ENCODE data around the gene IFNL1. TPM values are rescaled to one million over a fixed set of nuclear protein-coding genes. Genes with fewer than 3 reads are reported as not detected.

IFNL1 gene
- total RNA-seq, 1 experiment from 2014 or later: not detected

DNA sequence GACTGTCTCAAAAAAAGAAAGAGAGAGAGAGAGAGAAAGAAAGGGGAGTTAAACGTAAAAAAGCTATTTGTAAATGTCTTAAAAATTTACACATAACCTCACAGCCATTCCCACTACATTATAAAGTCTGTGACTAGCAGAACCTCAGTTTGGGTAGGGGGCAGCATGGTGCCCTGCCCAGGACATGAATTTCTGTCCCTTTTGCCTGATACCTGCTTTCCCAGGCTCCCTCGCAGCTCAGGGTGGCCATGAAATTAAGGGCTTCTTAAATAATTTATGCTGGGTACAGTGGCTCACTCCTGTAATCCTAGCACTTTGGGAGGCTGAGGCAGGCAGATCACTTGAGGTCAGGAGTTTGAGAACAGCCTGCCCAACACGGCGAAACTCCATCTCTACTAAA lies 4.8 kb downstream of the IFNL1 start:
- no peaks in the 10 kb centered on the region; the same call in 1 of the 2 replicates for H3K36me3 ChIP-seq (ENCODE audit: control insufficient read depth, insufficient read depth, low read length)
- no peaks in the 10 kb centered on the region for H3K27me3 Mint-ChIP-seq (ENCODE audit: insufficient read depth, unreplicated experiment)
- BruUV-seq (replicated peaks): no TSS peak
- POLR2A ChIA-PET: no interaction called here
- no peaks in the 10 kb centered on the region for H3K27me3 ChIP-seq (replicated peaks; ENCODE audit: control insufficient read depth, insufficient read depth, low read length)
- intact Hi-C loops (cut with micrococcal nuclease; ENCODE audit: unreplicated experiment): no loop called here
- H3K9me3 ChIP-seq: no peaks in the 10 kb centered on the region
- DNase-seq: peak in 1 of 2 experiments; percentile 8
- H3K4me1 Mint-ChIP-seq (ENCODE audit: low read depth, unreplicated experiment): peaks cover 65% of the 10 kb centered on the region
- peaks cover 62% of the 10 kb centered on the region for H3K4me1 ChIP-seq
- no peak overlapping the region for H3K4me3 Mint-ChIP-seq (ENCODE audit: unreplicated experiment)
- no peaks in the 10 kb centered on the region for H3K9me3 Mint-ChIP-seq (ENCODE audit: unreplicated experiment)
- H3K36me3 Mint-ChIP-seq (ENCODE audit: insufficient read depth, unreplicated experiment): peaks cover 30% of the 10 kb centered on the region
- TF ChIP-seq, protein P1, sequence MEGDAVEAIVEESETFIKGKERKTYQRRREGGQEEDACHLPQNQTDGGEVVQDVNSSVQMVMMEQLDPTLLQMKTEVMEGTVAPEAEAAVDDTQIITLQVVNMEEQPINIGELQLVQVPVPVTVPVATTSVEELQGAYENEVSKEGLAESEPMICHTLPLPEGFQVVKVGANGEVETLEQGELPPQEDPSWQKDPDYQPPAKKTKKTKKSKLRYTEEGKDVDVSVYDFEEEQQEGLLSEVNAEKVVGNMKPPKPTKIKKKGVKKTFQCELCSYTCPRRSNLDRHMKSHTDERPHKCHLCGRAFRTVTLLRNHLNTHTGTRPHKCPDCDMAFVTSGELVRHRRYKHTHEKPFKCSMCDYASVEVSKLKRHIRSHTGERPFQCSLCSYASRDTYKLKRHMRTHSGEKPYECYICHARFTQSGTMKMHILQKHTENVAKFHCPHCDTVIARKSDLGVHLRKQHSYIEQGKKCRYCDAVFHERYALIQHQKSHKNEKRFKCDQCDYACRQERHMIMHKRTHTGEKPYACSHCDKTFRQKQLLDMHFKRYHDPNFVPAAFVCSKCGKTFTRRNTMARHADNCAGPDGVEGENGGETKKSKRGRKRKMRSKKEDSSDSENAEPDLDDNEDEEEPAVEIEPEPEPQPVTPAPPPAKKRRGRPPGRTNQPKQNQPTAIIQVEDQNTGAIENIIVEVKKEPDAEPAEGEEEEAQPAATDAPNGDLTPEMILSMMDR (IDR thresholded peaks at IDR 0.05; ENCODE audit: insufficient read depth in 1 of 2, low read depth in 1 of 2, low read length in 1 of 2, severe bottlenecking in 1 of 2, unreplicated experiment in 1 of 2): no peak
- no peak overlapping the region for H3K4me3 ChIP-seq (ENCODE audit: low read depth, low read length)
- H3K27ac Mint-ChIP-seq (ENCODE audit: unreplicated experiment): peak overlapping the region; percentile 65
- CTCF ChIA-PET: interaction anchor here (0.7 kb wide), 1 partner anchor 147 kb away, joined by 5 read pairs; no protein-coding TSS in a partner anchor

DNA sequence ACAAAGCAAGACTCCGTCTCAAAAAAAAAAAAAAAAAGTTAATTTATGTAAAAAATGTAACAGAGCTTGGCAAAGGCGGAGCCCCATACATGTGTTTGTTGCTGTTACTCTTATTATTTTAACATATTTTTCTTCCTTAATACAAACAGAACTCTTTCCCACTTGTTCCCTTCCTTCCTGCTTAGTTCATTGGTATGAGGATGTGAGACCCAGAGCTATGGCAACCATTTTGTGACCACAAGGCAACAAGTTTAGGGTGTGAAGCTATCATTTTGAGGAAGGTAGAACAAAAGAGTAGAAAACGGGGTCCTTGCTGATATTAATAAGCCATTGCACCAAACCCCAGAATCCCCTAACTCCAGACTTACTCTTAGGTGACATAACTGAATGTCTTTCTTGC lies 5.4 kb downstream of the IFNL1 start:
- intact Hi-C loops (cut with micrococcal nuclease; ENCODE audit: unreplicated experiment): no loop called here
- H3K27me3 ChIP-seq (replicated peaks; ENCODE audit: control insufficient read depth, insufficient read depth, low read length): no peaks in the 10 kb centered on the region
- Mint-ChIP-seq H3K27me3 (ENCODE audit: insufficient read depth, unreplicated experiment) (no peaks in the 10 kb centered on the region), H3K4me1 (ENCODE audit: low read depth, unreplicated experiment) (peaks cover 65% of the 10 kb centered on the region), H3K4me3 (ENCODE audit: unreplicated experiment) (no peak overlapping the region), H3K36me3 (ENCODE audit: insufficient read depth, unreplicated experiment) (peaks cover 31% of the 10 kb centered on the region), H3K9me3 (ENCODE audit: unreplicated experiment) (no peaks in the 10 kb centered on the region), H3K27ac (ENCODE audit: unreplicated experiment) (no peak overlapping the region)
- BruUV-seq (replicated peaks): no TSS peak
- H3K4me3 ChIP-seq (ENCODE audit: low read depth, low read length): no peak overlapping the region
- ChIA-PET CTCF (interaction anchor here (0.7 kb wide), 1 partner anchor 148 kb away, joined by 5 read pairs; no protein-coding TSS in a partner anchor), POLR2A (no interaction called here)
- no peaks in the 10 kb centered on the region; the same call in 1 of the 2 replicates for H3K36me3 ChIP-seq (ENCODE audit: control insufficient read depth, insufficient read depth, low read length)
- H3K4me1 ChIP-seq: peaks cover 62% of the 10 kb centered on the region
- no peak for DNase-seq
- TF ChIP-seq, protein P1 (IDR thresholded peaks at IDR 0.05; ENCODE audit: insufficient read depth in 1 of 2, low read depth in 1 of 2, low read length in 1 of 2, severe bottlenecking in 1 of 2, unreplicated experiment in 1 of 2): no peak
- H3K9me3 ChIP-seq: no peaks in the 10 kb centered on the region

DNA sequence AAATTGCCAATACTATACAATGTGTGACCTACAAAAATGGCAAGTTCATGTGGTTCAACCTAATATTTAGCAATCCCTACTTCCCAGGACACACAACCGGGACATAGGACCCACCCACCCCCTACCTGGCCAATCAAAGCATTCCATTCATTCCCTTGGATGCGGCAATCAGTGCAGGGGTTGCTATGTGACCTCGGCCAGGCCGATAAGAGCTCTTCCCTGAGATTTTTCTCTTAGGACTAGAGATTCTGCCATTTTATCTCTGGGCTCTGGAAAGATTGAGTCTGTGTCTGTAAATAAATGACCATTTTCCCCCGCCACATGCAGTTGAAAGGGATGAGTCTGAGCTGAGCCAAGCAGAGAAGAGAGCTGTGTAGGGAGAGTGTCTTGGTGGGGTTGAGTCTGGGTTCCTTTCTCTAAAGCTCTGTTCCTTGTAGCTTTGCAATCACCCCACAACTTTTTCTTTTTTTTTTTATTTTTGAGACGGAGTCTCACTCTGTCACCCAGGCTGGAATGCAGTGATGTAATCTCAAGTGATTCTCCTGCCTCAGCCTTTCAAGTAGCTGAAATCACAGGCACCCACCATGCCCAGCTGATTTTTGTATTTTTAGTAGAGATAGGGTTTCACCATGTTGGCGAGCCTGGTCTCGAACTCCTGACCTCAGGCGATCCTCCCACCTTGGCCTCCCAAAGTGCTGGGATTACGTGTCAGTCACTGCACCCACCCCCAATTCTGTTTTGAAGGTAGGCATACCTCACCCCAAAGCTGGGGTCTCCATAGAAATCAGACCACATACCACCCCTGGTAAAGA lies 7.4 kb downstream of the IFNL1 start:
- H3K9me3 Mint-ChIP-seq (ENCODE audit: unreplicated experiment): no peaks in the 10 kb centered on the region
- H3K9me3 ChIP-seq: no peaks in the 10 kb centered on the region
- no peaks in the 10 kb centered on the region; the same call in 1 of the 2 replicates for H3K36me3 ChIP-seq (ENCODE audit: control insufficient read depth, insufficient read depth, low read length)
- H3K4me3 ChIP-seq (ENCODE audit: low read depth, low read length): no peak overlapping the region
- TF ChIP-seq, protein P1 (IDR thresholded peaks at IDR 0.05; ENCODE audit: insufficient read depth in 1 of 2, low read depth in 1 of 2, low read length in 1 of 2, severe bottlenecking in 1 of 2, unreplicated experiment in 1 of 2): no peak
- peaks cover 50% of the 10 kb centered on the region for H3K4me1 Mint-ChIP-seq (ENCODE audit: low read depth, unreplicated experiment)
- no peaks in the 10 kb centered on the region for H3K27me3 Mint-ChIP-seq (ENCODE audit: insufficient read depth, unreplicated experiment)
- H3K27me3 ChIP-seq (replicated peaks; ENCODE audit: control insufficient read depth, insufficient read depth, low read length): no peaks in the 10 kb centered on the region
- ChIA-PET POLR2A (interaction anchor here (0.6 to 1.6 kb wide), 7 partner anchors 9 to 403 kb away, joined by 3 to 13 read pairs (median 4); partner anchors contain the start of genes MED29, PAF1 and RPS16), CTCF (interaction anchor here (0.5 to 1.4 kb wide), 11 partner anchors 10 to 1117 kb away, joined by 3 to 7 read pairs (median 5); partner anchors contain the start of gene SAMD4B)
- H3K27ac Mint-ChIP-seq (ENCODE audit: unreplicated experiment): peak overlapping the region; percentile 91
- peak; percentile 93 to 97 for DNase-seq
- peaks cover 52% of the 10 kb centered on the region for H3K4me1 ChIP-seq
- H3K36me3 Mint-ChIP-seq (ENCODE audit: insufficient read depth, unreplicated experiment): peaks cover 43% of the 10 kb centered on the region
- intact Hi-C loops (cut with micrococcal nuclease; ENCODE audit: unreplicated experiment): loop anchor here (1.0 kb wide), 2 partner anchors 26 to 45 kb away; no protein-coding TSS in a partner anchor
- BruUV-seq (replicated peaks): TSS peak; percentile 74
- peak overlapping the region; percentile 68 for H3K4me3 Mint-ChIP-seq (ENCODE audit: unreplicated experiment)

Measured in Caco-2 (cell line).